Hepatocyte (in vitro differentiated cells): Measurements from ENCODE around the gene RNU4-1. TPM values are rescaled to one million over a fixed set of nuclear protein-coding genes. Genes with fewer than 3 reads are reported as not detected.

Experiments
- DNase-seq: peaks from one replicate; pipeline ENCODE4 v3.0.0-alpha.2; 2016; ENCODE audit warnings: low spot score
- H2AFZ ChIP-seq: fragments of 200-600 bp; sonication (generic); 2 replicates; pipeline ENCODE4 v1.6.0; 2016; ENCODE audit warnings: antibody characterized with exemption, mild to moderate bottlenecking
- H3K27ac ChIP-seq: fragments of 200-600 bp; sonication (generic); 2 replicates; pipeline ENCODE4 v1.5.1; 2016; ENCODE audit warnings: mild to moderate bottlenecking
- H3K27me3 ChIP-seq: fragments of 200-600 bp; sonication (generic); 2 replicates; pipeline ENCODE4 v1.6.1; 2016
- H3K36me3 ChIP-seq: fragments of 200-600 bp; sonication (generic); replicated peaks from 2 replicates; pipeline ENCODE4 v1.5.1; 2016; ENCODE audit warnings: low read depth; ENCODE audit not compliant: insufficient read depth
- H3K4me1 ChIP-seq: fragments of 200-600 bp; sonication (generic); 2 replicates; pipeline ENCODE4 v1.5.1; 2016; ENCODE audit warnings: mild to moderate bottlenecking, moderate library complexity; ENCODE audit not compliant: insufficient read depth
- H3K4me2 ChIP-seq: fragments of 200-600 bp; sonication (generic); 2 replicates; pipeline ENCODE4 v1.6.0; 2016
- H3K4me3 ChIP-seq: fragments of 200-600 bp; sonication (generic); 2 replicates; pipeline ENCODE4 v1.5.1; 2016; ENCODE audit warnings: mild to moderate bottlenecking
- H3K79me2 ChIP-seq: fragments of 200-600 bp; sonication (generic); 2 replicates; pipeline ENCODE4 v1.6.0; 2017; ENCODE audit warnings: mild to moderate bottlenecking
- H3K9me2 ChIP-seq: fragments of 200-600 bp; sonication (generic); replicated peaks from 2 replicates; pipeline ENCODE4 v1.6.0; 2017; ENCODE audit warnings: mild to moderate bottlenecking; ENCODE audit not compliant: insufficient read depth
- H3K9me3 ChIP-seq: fragments of 200-600 bp; sonication (generic); 2 replicates; pipeline ENCODE4 v1.5.1; 2016; ENCODE audit warnings: low read depth, mild to moderate bottlenecking
- H4K20me1 ChIP-seq: fragments of 200-600 bp; sonication (generic); 2 replicates; pipeline ENCODE4 v1.6.0; 2016; ENCODE audit warnings: mild to moderate bottlenecking; ENCODE audit not compliant: insufficient read depth, poor library complexity, severe bottlenecking
- CTCF ChIP-seq: fragments of 200-600 bp; sonication (generic); IDR thresholded peaks from 2 replicates; pipeline ENCODE4 v1.5.1; 2016; ENCODE audit warnings: antibody characterized with exemption, mild to moderate bottlenecking; ENCODE audit not compliant: poor library complexity
- EZH2 ChIP-seq: fragments of 200-600 bp; sonication (generic); IDR thresholded peaks from 2 replicates; pipeline ENCODE4 v1.6.1; 2016; ENCODE audit warnings: antibody characterized with exemption, mild to moderate bottlenecking, borderline replicate concordance
- EZH2phosphoT487 ChIP-seq: fragments of 200-600 bp; sonication (generic); IDR thresholded peaks from one replicate; pipeline ENCODE4 v1.6.1; 2018; ENCODE audit warnings: antibody characterized with exemption, mild to moderate bottlenecking, low read depth, moderate library complexity; ENCODE audit not compliant: unreplicated experiment, severe bottlenecking
- WGBS: methylation state at CpG from one replicate; pipeline ENCODE4 v1.1.6; 2016; ENCODE audit warnings: low lambda C conversion rate; ENCODE audit errors: missing lambda C conversion rate; 5-methylcytosine and 5-hydroxymethylcytosine counted together
- polyA plus RNA-seq: library from polyadenylated mRNA; unstranded; fragments of >200 nt; fragmentation: Nextera tagmentation; extraction: Ambion mirVana; gene quantifications from 2 replicates; pipeline ENCODE4 v1.2.1, GENCODE V29; 2016
- total RNA-seq: library from RNA; depleted of rRNA; stranded (reverse); fragments of >200 nt; gene quantifications from 2 replicates; pipeline ENCODE4 v1.2.3, GENCODE V29; 2014

The RNU4-1 gene
- total and polyA plus RNA-seq, 2 experiments from 2014 or later = under 0.01 TPM; not detected in 1

GRCh38 chr12:120317224-120318105 is 24.4 kb upstream of the RNU4-1 start:
- peak overlapping the region; percentile 70 for H3K4me2 ChIP-seq
- H3K27me3 ChIP-seq = no peaks in the 10 kb centered on the region
- H3K9me2 ChIP-seq = no peaks in the 10 kb centered on the region
- no peaks in the 10 kb centered on the region for H3K79me2 ChIP-seq
- H3K4me3 ChIP-seq = peak overlapping the region; percentile 9
- H3K27ac ChIP-seq = peak overlapping the region; percentile 71
- H3K4me1 ChIP-seq = peaks cover 10% of the 10 kb centered on the region
- peak overlapping the region; percentile 26 for H2AFZ ChIP-seq
- H3K36me3 ChIP-seq = no peaks in the 10 kb centered on the region
- TF ChIP-seq CTCF (peak; percentile 60), EZH2phosphoT487 (no peak)
- 5% methylated on average over 40 of the region's 42 CpGs for WGBS
- no peaks in the 10 kb centered on the region for H3K9me3 ChIP-seq
- DNase-seq = peak; percentile 100
- H4K20me1 ChIP-seq = no peaks in the 10 kb centered on the region

- Histone ChIP-seq H3K4me2 (peak overlapping the region; percentile 70), H3K27ac (peak overlapping the region; percentile 71), H2AFZ (peak overlapping the region; percentile 26), H3K9me3 (no peaks in the 10 kb centered on the region), H3K36me3 (no peaks in the 10 kb centered on the region), H3K4me3 (peak overlapping the region; percentile 9), H3K79me2 (no peaks in the 10 kb centered on the region), H3K9me2 (no peaks in the 10 kb centered on the region), H3K27me3 (no peaks in the 10 kb centered on the region), H4K20me1 (no peaks in the 10 kb centered on the region), H3K4me1 (peaks cover 4% of the 10 kb centered on the region)
- no peak for DNase-seq
- WGBS = 60% methylated on average over 9 of the region's 9 CpGs
- TF ChIP-seq CTCF (no peak), EZH2 (no peak), EZH2phosphoT487 (no peak)
These were observed 23.8 kb upstream of the RNU4-1 start for GRCh38 chr12:120316798-120317223.

GRCh38 chr12:120314220-120314619 is 21.2 kb upstream of the RNU4-1 start:
- Histone ChIP-seq H2AFZ (no peak overlapping the region), H3K27ac (no peak overlapping the region), H3K36me3 (no peaks in the 10 kb centered on the region), H4K20me1 (no peaks in the 10 kb centered on the region), H3K27me3 (no peaks in the 10 kb centered on the region), H3K4me1 (peaks cover 4% of the 10 kb centered on the region), H3K9me2 (no peaks in the 10 kb centered on the region), H3K4me2 (no peak overlapping the region), H3K9me3 (no peaks in the 10 kb centered on the region), H3K4me3 (no peak overlapping the region), H3K79me2 (no peaks in the 10 kb centered on the region)
- DNase-seq = no peak
- 56% methylated on average over 5 of the region's 5 CpGs for WGBS
- peak; percentile 13 for TF ChIP-seq CTCF
- TF ChIP-seq EZH2 = no peak
